Measurements from ENCODE around the gene ADIRF. TPM values are rescaled to one million over a fixed set of nuclear protein-coding genes. Genes with fewer than 3 reads are reported as not detected.
"Not testable (repeated sequence)": the region's sequence is repeated elsewhere in the genome, so short reads cannot be mapped to it uniquely, and the experiment has no call there.

Gene ADIRF
- total and polyA plus RNA-seq, 10 of the 15 experiments (the other 5 are each of a cell fraction or from before 2014, with no cell fraction given), result 0.12 to 2.5 (median 0.70) TPM; not detected in 2

- H4K20me1 ChIP-seq (ENCODE audit: control insufficient read depth, insufficient read depth); SMC1A ChIA-PET (ENCODE audit: uncharacterized antibody, unreplicated experiment); ATAC-seq; H3K27ac ChIP-seq (ENCODE audit: control insufficient read depth, insufficient read depth); FAIRE-seq; H3K79me2 ChIP-seq (ENCODE audit: control insufficient read depth, insufficient read depth, low read length); DNase-seq (ENCODE audit: low read depth, low spot score); intact Hi-C loops (cut with micrococcal nuclease; ENCODE audit: unreplicated experiment); POLR2A ChIA-PET; H3K4me1 ChIP-seq (ENCODE audit: control insufficient read depth, insufficient read depth, low read length); H3K9me3 ChIP-seq (replicated peaks; ENCODE audit: control insufficient read depth, insufficient read depth, low read length); H3K4me3 ChIP-seq; H3K36me3 ChIP-seq (ENCODE audit: control insufficient read depth in 2 of 2, insufficient read depth in 2 of 2, low read length in 1 of 2); H3K4me2 ChIP-seq (ENCODE audit: control insufficient read depth, insufficient read depth); BruUV-seq (replicated peaks); H2AFZ ChIP-seq (ENCODE audit: control insufficient read depth, low read depth, low read length); H3K27me3 ChIP-seq (replicated peaks in 1 of 2; ENCODE audit: control insufficient read depth in 2 of 2, insufficient read depth in 2 of 2, low read length in 1 of 2); H3K9ac ChIP-seq (ENCODE audit: control insufficient read depth, insufficient read depth, low read length); in situ Hi-C loops (cut with MboI): not testable (repeated sequence)
- 52% methylated on average over 4 of the region's 4 CpGs for WGBS (ENCODE audit: insufficient coverage, insufficient replicate concordance, low lambda C conversion rate, missing lambda C conversion rate)
- ChIA-PET RAD21 (ENCODE audit: unreplicated experiment) (interaction anchor here (1.6 kb wide), 1 partner anchor 13 kb away, joined by 4 read pairs; no protein-coding TSS in a partner anchor), CTCF (interaction anchor here (1.3 kb wide), 1 partner anchor 13 kb away, joined by 3 read pairs; no protein-coding TSS in a partner anchor)
Measured at GRCh38 chr10:86947806-86948205, 20.5 kb upstream of the ADIRF start.

- no peak for ATAC-seq
- BruUV-seq (replicated peaks), result no TSS peak
- CTCF ChIA-PET, result interaction anchor here (1.4 to 2.0 kb wide), 2 partner anchors 11 to 16 kb away, joined by 4 to 9 read pairs; no protein-coding TSS in a partner anchor
- DNase-seq (ENCODE audit: low read depth, low spot score), result no peak
- no peaks in the 10 kb centered on the region for H3K36me3 ChIP-seq (ENCODE audit: control insufficient read depth in 2 of 2, insufficient read depth in 2 of 2, low read length in 1 of 2)
- H3K9ac ChIP-seq (ENCODE audit: control insufficient read depth, insufficient read depth, low read length), result no peak overlapping the region
- H3K4me3 ChIP-seq, result no peak overlapping the region
- H3K27ac ChIP-seq (ENCODE audit: control insufficient read depth, insufficient read depth), result no peak overlapping the region
- no peaks in the 10 kb centered on the region for H3K27me3 ChIP-seq (replicated peaks in 1 of 2; ENCODE audit: control insufficient read depth in 2 of 2, insufficient read depth in 2 of 2, low read length in 1 of 2)
- no peak overlapping the region for H2AFZ ChIP-seq (ENCODE audit: control insufficient read depth, low read depth, low read length)
- POLR2A ChIA-PET, result no interaction called here
- no peak for FAIRE-seq
- intact Hi-C loops (cut with micrococcal nuclease; ENCODE audit: unreplicated experiment) (no loop called here), in situ Hi-C loops (cut with MboI) (no loop called here)
- H3K79me2 ChIP-seq (ENCODE audit: control insufficient read depth, insufficient read depth, low read length), result no peaks in the 10 kb centered on the region
- H4K20me1 ChIP-seq (ENCODE audit: control insufficient read depth, insufficient read depth), result no peaks in the 10 kb centered on the region
- H3K4me1 ChIP-seq (ENCODE audit: control insufficient read depth, insufficient read depth, low read length), result no peaks in the 10 kb centered on the region
- TF ChIP-seq MTA3 (IDR thresholded peaks at IDR 0.05; ENCODE audit: borderline replicate concordance, low read length) (no peak), ZSCAN29 (IDR thresholded peaks at IDR 0.05) (no peak), ZNF622 (IDR thresholded peaks at IDR 0.05) (no peak), MYC (IDR thresholded peaks at IDR 0.05; ENCODE audit: insufficient read depth, insufficient read length, insufficient replicate concordance, low read length, severe bottlenecking) (no peak), TCF3 (IDR thresholded peaks at IDR 0.05; ENCODE audit: borderline replicate concordance, insufficient read depth, low read depth, low read length) (no peak), KAT2A (conservative IDR thresholded peaks at IDR 0.05; ENCODE audit: control insufficient read depth, low read depth, low read length) (no peak)
- TF ChIP-seq, protein P1, sequence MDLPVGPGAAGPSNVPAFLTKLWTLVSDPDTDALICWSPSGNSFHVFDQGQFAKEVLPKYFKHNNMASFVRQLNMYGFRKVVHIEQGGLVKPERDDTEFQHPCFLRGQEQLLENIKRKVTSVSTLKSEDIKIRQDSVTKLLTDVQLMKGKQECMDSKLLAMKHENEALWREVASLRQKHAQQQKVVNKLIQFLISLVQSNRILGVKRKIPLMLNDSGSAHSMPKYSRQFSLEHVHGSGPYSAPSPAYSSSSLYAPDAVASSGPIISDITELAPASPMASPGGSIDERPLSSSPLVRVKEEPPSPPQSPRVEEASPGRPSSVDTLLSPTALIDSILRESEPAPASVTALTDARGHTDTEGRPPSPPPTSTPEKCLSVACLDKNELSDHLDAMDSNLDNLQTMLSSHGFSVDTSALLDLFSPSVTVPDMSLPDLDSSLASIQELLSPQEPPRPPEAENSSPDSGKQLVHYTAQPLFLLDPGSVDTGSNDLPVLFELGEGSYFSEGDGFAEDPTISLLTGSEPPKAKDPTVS (IDR thresholded peaks at IDR 0.05; ENCODE audit: low read depth, low read length), result no peak
- no peak overlapping the region for H3K4me2 ChIP-seq (ENCODE audit: control insufficient read depth, insufficient read depth)
- H3K9me3 ChIP-seq (replicated peaks; ENCODE audit: control insufficient read depth, insufficient read depth, low read length), result no peaks in the 10 kb centered on the region; the same call in 2 of the 3 replicates
- SMC1A ChIA-PET (ENCODE audit: uncharacterized antibody, unreplicated experiment), result no interaction called here
- WGBS (ENCODE audit: insufficient coverage, insufficient replicate concordance, low lambda C conversion rate, missing lambda C conversion rate), result 0% methylated on average over 1 of the region's 1 CpG
- RAD21 ChIA-PET (ENCODE audit: unreplicated experiment), result no interaction called here
Measured at GRCh38 chr10:86950349-86950748, 17.9 kb upstream of the ADIRF start.

Measured in GM12878 (cell line).